ENCODE results near the gene OR5AU1. TPM values are rescaled to one million over a fixed set of nuclear protein-coding genes. Genes with fewer than 3 reads are reported as not detected.
"Not testable (repeated sequence)": the region's sequence is repeated elsewhere in the genome, so short reads cannot be mapped to it uniquely, and the experiment has no call there.

Gene OR5AU1
- total and polyA plus RNA-seq, 2 experiments from 2014 or later = not detected

DNA sequence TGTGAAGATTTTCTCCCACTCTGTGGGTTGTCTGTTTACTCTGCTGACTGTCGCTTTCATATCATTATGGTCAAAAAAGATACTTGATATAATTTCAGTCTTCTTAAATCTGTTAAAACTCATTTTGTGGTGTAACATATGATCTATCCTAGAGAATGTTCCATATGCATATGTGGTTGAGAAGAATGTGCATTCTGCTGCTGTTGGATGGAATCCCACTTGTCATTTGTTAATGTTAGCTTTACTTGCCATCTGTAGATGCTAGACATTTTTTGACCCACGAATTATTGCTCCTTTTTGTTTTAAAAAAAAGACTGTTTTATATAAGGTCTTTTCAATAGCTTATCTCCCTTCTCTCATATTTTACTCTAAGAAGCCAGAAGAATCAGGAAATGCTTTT, 26.3 kb upstream of the OR5AU1 start:
- H3K4me3 ChIP-seq = no peak overlapping the region
- no peaks in the 10 kb centered on the region for H3K36me3 ChIP-seq (replicated peaks; ENCODE audit: insufficient read depth, low read depth)
- no peaks in the 10 kb centered on the region for H3K9me2 ChIP-seq (replicated peaks; ENCODE audit: insufficient read depth)
- H3K4me2 ChIP-seq = no peak overlapping the region
- H2AFZ ChIP-seq = no peak overlapping the region
- TF ChIP-seq EZH2 (IDR thresholded peaks at IDR 0.05; ENCODE audit: borderline replicate concordance) (no peak), EZH2phosphoT487 (IDR thresholded peaks at IDR 0.05; ENCODE audit: low read depth, severe bottlenecking, unreplicated experiment) (no peak)
- TF ChIP-seq, protein P1, sequence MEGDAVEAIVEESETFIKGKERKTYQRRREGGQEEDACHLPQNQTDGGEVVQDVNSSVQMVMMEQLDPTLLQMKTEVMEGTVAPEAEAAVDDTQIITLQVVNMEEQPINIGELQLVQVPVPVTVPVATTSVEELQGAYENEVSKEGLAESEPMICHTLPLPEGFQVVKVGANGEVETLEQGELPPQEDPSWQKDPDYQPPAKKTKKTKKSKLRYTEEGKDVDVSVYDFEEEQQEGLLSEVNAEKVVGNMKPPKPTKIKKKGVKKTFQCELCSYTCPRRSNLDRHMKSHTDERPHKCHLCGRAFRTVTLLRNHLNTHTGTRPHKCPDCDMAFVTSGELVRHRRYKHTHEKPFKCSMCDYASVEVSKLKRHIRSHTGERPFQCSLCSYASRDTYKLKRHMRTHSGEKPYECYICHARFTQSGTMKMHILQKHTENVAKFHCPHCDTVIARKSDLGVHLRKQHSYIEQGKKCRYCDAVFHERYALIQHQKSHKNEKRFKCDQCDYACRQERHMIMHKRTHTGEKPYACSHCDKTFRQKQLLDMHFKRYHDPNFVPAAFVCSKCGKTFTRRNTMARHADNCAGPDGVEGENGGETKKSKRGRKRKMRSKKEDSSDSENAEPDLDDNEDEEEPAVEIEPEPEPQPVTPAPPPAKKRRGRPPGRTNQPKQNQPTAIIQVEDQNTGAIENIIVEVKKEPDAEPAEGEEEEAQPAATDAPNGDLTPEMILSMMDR (IDR thresholded peaks at IDR 0.05; ENCODE audit: poor library complexity) = no peak
- H3K27ac ChIP-seq = no peak overlapping the region
- no peaks in the 10 kb centered on the region for H3K79me2 ChIP-seq
- H3K27me3 ChIP-seq = no peaks in the 10 kb centered on the region
- WGBS (ENCODE audit: low lambda C conversion rate, missing lambda C conversion rate) = 66% methylated on average over 2 of the region's 2 CpGs
- H3K9me3 ChIP-seq (ENCODE audit: low read depth) = peaks cover 5% of the 10 kb centered on the region
- no peaks in the 10 kb centered on the region for H3K4me1 ChIP-seq (ENCODE audit: insufficient read depth)
- H4K20me1 ChIP-seq (ENCODE audit: insufficient read depth, poor library complexity, severe bottlenecking) = no peaks in the 10 kb centered on the region
- no peak for DNase-seq (ENCODE audit: low spot score)

DNA sequence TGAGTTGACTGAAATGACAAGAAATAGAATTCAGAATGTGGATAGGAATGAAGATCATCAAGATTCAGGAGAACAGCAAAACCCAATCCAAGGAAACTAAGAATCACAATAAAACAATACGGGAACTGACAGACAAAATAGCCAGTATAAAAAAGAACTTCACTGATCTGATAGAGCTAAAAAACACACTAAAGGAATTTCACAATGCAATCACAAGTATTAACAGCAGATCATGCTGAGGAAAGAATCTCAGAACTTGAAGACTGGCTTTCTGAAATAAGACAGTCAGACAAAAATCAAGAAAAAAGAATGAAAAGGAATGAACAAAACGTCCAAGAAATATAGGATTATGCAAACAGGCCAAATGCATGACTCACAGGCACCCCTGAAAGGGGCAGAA, 15.3 kb upstream of the OR5AU1 start:
- Histone ChIP-seq H3K79me2 (no peaks in the 10 kb centered on the region), H3K27ac (no peak overlapping the region), H3K9me3 (ENCODE audit: low read depth) (no peaks in the 10 kb centered on the region), H3K27me3 (no peaks in the 10 kb centered on the region), H3K4me2 (no peak overlapping the region), H3K9me2 (replicated peaks; ENCODE audit: insufficient read depth) (no peaks in the 10 kb centered on the region), H3K36me3 (replicated peaks; ENCODE audit: insufficient read depth, low read depth) (no peaks in the 10 kb centered on the region), H3K4me3 (no peak overlapping the region), H4K20me1 (ENCODE audit: insufficient read depth, poor library complexity, severe bottlenecking) (no peaks in the 10 kb centered on the region), H2AFZ (no peak overlapping the region), H3K4me1 (ENCODE audit: insufficient read depth) (no peaks in the 10 kb centered on the region)
- WGBS (ENCODE audit: low lambda C conversion rate, missing lambda C conversion rate) = 69% methylated on average over 2 of the region's 2 CpGs
- no peak for DNase-seq (ENCODE audit: low spot score)
- TF ChIP-seq, protein P1 (IDR thresholded peaks at IDR 0.05; ENCODE audit: poor library complexity) = no peak
- no peak for TF ChIP-seq EZH2 (IDR thresholded peaks at IDR 0.05; ENCODE audit: borderline replicate concordance)
- no peak for TF ChIP-seq EZH2phosphoT487 (IDR thresholded peaks at IDR 0.05; ENCODE audit: low read depth, severe bottlenecking, unreplicated experiment)

GRCh38 chr14:21169573-21169972, 13.7 kb upstream of the OR5AU1 start:
- TF ChIP-seq EZH2phosphoT487 (IDR thresholded peaks at IDR 0.05; ENCODE audit: low read depth, severe bottlenecking, unreplicated experiment) (no peak), EZH2 (IDR thresholded peaks at IDR 0.05; ENCODE audit: borderline replicate concordance) (no peak)
- TF ChIP-seq, protein P1 (IDR thresholded peaks at IDR 0.05; ENCODE audit: poor library complexity) = no peak
- Histone ChIP-seq H3K36me3 (replicated peaks; ENCODE audit: insufficient read depth, low read depth) (no peaks in the 10 kb centered on the region), H3K9me2 (replicated peaks; ENCODE audit: insufficient read depth) (no peaks in the 10 kb centered on the region), H3K79me2 (no peaks in the 10 kb centered on the region), H2AFZ (no peak overlapping the region), H3K4me3 (no peak overlapping the region), H3K27me3 (no peaks in the 10 kb centered on the region), H3K9me3 (ENCODE audit: low read depth) (no peaks in the 10 kb centered on the region), H3K4me2 (no peak overlapping the region), H3K27ac (no peak overlapping the region), H3K4me1 (ENCODE audit: insufficient read depth) (no peaks in the 10 kb centered on the region), H4K20me1 (ENCODE audit: insufficient read depth, poor library complexity, severe bottlenecking) (no peaks in the 10 kb centered on the region)
- WGBS (ENCODE audit: low lambda C conversion rate, missing lambda C conversion rate) = 81% methylated on average over 4 of the region's 4 CpGs
- DNase-seq (ENCODE audit: low spot score) = no peak

DNA sequence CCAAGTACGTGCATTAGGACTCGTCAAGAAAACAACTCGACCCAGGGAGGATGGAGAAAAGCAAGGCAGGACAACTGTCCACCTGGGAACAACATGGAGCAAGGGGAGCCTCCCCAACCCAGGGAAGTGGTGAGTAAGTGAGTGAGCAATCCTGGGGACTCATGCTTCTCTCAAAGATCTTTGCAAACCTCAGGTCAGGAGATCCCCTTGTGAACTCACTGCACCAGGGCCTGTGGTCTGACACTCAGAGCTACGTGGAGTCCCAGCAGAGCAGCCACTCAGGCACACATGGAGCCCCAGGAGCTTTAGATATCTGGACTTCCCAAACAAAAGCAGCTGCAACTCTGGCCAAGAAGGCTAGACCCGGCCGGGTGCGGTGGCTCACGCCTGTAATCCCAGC, 12.2 kb upstream of the OR5AU1 start:
- WGBS (ENCODE audit: low lambda C conversion rate, missing lambda C conversion rate) = 86% methylated on average over 8 of the region's 8 CpGs
- Histone ChIP-seq H2AFZ (no peak overlapping the region), H3K36me3 (replicated peaks; ENCODE audit: insufficient read depth, low read depth) (no peaks in the 10 kb centered on the region), H3K79me2 (no peaks in the 10 kb centered on the region), H3K9me3 (ENCODE audit: low read depth) (no peaks in the 10 kb centered on the region), H3K9me2 (replicated peaks; ENCODE audit: insufficient read depth) (no peaks in the 10 kb centered on the region), H3K4me3 (no peak overlapping the region), H4K20me1 (ENCODE audit: insufficient read depth, poor library complexity, severe bottlenecking) (no peaks in the 10 kb centered on the region), H3K4me1 (ENCODE audit: insufficient read depth) (no peaks in the 10 kb centered on the region), H3K27me3 (no peaks in the 10 kb centered on the region), H3K4me2 (no peak overlapping the region), H3K27ac (no peak overlapping the region)
- no peak for TF ChIP-seq EZH2phosphoT487 (IDR thresholded peaks at IDR 0.05; ENCODE audit: low read depth, severe bottlenecking, unreplicated experiment)
- no peak for TF ChIP-seq EZH2 (IDR thresholded peaks at IDR 0.05; ENCODE audit: borderline replicate concordance)
- TF ChIP-seq, protein P1 (IDR thresholded peaks at IDR 0.05; ENCODE audit: poor library complexity) = no peak
- DNase-seq (ENCODE audit: low spot score) = no peak

DNA sequence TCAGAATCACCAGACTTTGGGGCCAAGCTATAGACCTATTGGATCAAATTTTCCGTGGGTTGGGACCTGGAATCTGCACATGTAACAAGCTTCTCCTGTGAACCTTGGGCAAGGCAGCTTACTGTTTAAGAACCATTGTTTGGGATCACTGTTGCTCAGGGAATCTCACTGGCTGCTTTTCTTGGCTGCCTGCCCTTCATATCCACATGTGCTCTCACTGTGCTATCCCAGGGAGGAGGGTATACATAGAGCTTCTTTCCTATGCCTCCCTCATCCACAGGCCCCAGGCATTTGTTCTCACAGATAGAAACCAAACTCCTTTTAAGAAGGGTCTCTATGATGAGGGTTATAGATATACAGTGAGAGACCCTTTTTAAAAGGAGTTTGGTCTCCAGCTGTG, 9.8 kb upstream of the OR5AU1 start:
- H3K4me2 ChIP-seq; H3K27ac ChIP-seq; H3K36me3 ChIP-seq (replicated peaks; ENCODE audit: insufficient read depth, low read depth); H4K20me1 ChIP-seq (ENCODE audit: insufficient read depth, poor library complexity, severe bottlenecking); H3K4me3 ChIP-seq; DNase-seq (ENCODE audit: low spot score); H3K9me3 ChIP-seq (ENCODE audit: low read depth); H3K79me2 ChIP-seq; H3K9me2 ChIP-seq (replicated peaks; ENCODE audit: insufficient read depth); H3K27me3 ChIP-seq; H2AFZ ChIP-seq; H3K4me1 ChIP-seq (ENCODE audit: insufficient read depth): not testable (repeated sequence)
- 83% methylated on average over 1 of the region's 1 CpG for WGBS (ENCODE audit: low lambda C conversion rate, missing lambda C conversion rate)

All from hepatocyte (in vitro differentiated cells).